Hepatocyte (in vitro differentiated cells): ENCODE measurements around the gene PRSS48. TPM values are rescaled to one million over a fixed set of nuclear protein-coding genes. Genes with fewer than 3 reads are reported as not detected.

Experiments
- DNase-seq: peaks from one replicate; pipeline ENCODE4 v3.0.0-alpha.2; 2016; ENCODE audit warnings: low spot score
- H2AFZ ChIP-seq: fragments of 200-600 bp; sonication (generic); 2 replicates; pipeline ENCODE4 v1.6.0; 2016; ENCODE audit warnings: antibody characterized with exemption, mild to moderate bottlenecking
- H3K27ac ChIP-seq: fragments of 200-600 bp; sonication (generic); 2 replicates; pipeline ENCODE4 v1.5.1; 2016; ENCODE audit warnings: mild to moderate bottlenecking
- H3K27me3 ChIP-seq: fragments of 200-600 bp; sonication (generic); 2 replicates; pipeline ENCODE4 v1.6.1; 2016
- H3K36me3 ChIP-seq: fragments of 200-600 bp; sonication (generic); replicated peaks from 2 replicates; pipeline ENCODE4 v1.5.1; 2016; ENCODE audit warnings: low read depth; ENCODE audit not compliant: insufficient read depth
- H3K4me1 ChIP-seq: fragments of 200-600 bp; sonication (generic); 2 replicates; pipeline ENCODE4 v1.5.1; 2016; ENCODE audit warnings: mild to moderate bottlenecking, moderate library complexity; ENCODE audit not compliant: insufficient read depth
- H3K4me2 ChIP-seq: fragments of 200-600 bp; sonication (generic); 2 replicates; pipeline ENCODE4 v1.6.0; 2016
- H3K4me3 ChIP-seq: fragments of 200-600 bp; sonication (generic); 2 replicates; pipeline ENCODE4 v1.5.1; 2016; ENCODE audit warnings: mild to moderate bottlenecking
- H3K79me2 ChIP-seq: fragments of 200-600 bp; sonication (generic); 2 replicates; pipeline ENCODE4 v1.6.0; 2017; ENCODE audit warnings: mild to moderate bottlenecking
- H3K9me2 ChIP-seq: fragments of 200-600 bp; sonication (generic); replicated peaks from 2 replicates; pipeline ENCODE4 v1.6.0; 2017; ENCODE audit warnings: mild to moderate bottlenecking; ENCODE audit not compliant: insufficient read depth
- H3K9me3 ChIP-seq: fragments of 200-600 bp; sonication (generic); 2 replicates; pipeline ENCODE4 v1.5.1; 2016; ENCODE audit warnings: low read depth, mild to moderate bottlenecking
- H4K20me1 ChIP-seq: fragments of 200-600 bp; sonication (generic); 2 replicates; pipeline ENCODE4 v1.6.0; 2016; ENCODE audit warnings: mild to moderate bottlenecking; ENCODE audit not compliant: insufficient read depth, poor library complexity, severe bottlenecking
- CTCF ChIP-seq: fragments of 200-600 bp; sonication (generic); IDR thresholded peaks from 2 replicates; pipeline ENCODE4 v1.5.1; 2016; ENCODE audit warnings: antibody characterized with exemption, mild to moderate bottlenecking; ENCODE audit not compliant: poor library complexity
- EZH2 ChIP-seq: fragments of 200-600 bp; sonication (generic); IDR thresholded peaks from 2 replicates; pipeline ENCODE4 v1.6.1; 2016; ENCODE audit warnings: antibody characterized with exemption, mild to moderate bottlenecking, borderline replicate concordance
- EZH2phosphoT487 ChIP-seq: fragments of 200-600 bp; sonication (generic); IDR thresholded peaks from one replicate; pipeline ENCODE4 v1.6.1; 2018; ENCODE audit warnings: antibody characterized with exemption, mild to moderate bottlenecking, low read depth, moderate library complexity; ENCODE audit not compliant: unreplicated experiment, severe bottlenecking
- WGBS: methylation state at CpG from one replicate; pipeline ENCODE4 v1.1.6; 2016; ENCODE audit warnings: low lambda C conversion rate; ENCODE audit errors: missing lambda C conversion rate; 5-methylcytosine and 5-hydroxymethylcytosine counted together
- polyA plus RNA-seq: library from polyadenylated mRNA; unstranded; fragments of >200 nt; fragmentation: Nextera tagmentation; extraction: Ambion mirVana; gene quantifications from 2 replicates; pipeline ENCODE4 v1.2.1, GENCODE V29; 2016
- total RNA-seq: library from RNA; depleted of rRNA; stranded (reverse); fragments of >200 nt; gene quantifications from 2 replicates; pipeline ENCODE4 v1.2.3, GENCODE V29; 2014

PRSS48 gene
- total and polyA plus RNA-seq, 2 experiments from 2014 or later = 0.79 TPM; not detected in 1

GRCh38 chr4:151284534-151285245 is 7.7 kb downstream of the PRSS48 start:
- H3K9me2 ChIP-seq = no peaks in the 10 kb centered on the region
- no peak overlapping the region for H3K4me2 ChIP-seq
- peaks cover 88% of the 10 kb centered on the region for H3K79me2 ChIP-seq
- no peaks in the 10 kb centered on the region for H3K27me3 ChIP-seq
- H3K36me3 ChIP-seq = no peaks in the 10 kb centered on the region
- WGBS = 48% methylated on average over 4 of the region's 4 CpGs
- no peaks in the 10 kb centered on the region for H4K20me1 ChIP-seq
- no peak overlapping the region for H3K27ac ChIP-seq
- H3K4me3 ChIP-seq = no peak overlapping the region
- no peak for TF ChIP-seq CTCF
- no peak for TF ChIP-seq EZH2phosphoT487
- no peak for TF ChIP-seq EZH2
- no peak for DNase-seq
- peaks cover 4% of the 10 kb centered on the region for H3K4me1 ChIP-seq
- no peak overlapping the region for H2AFZ ChIP-seq
- peaks cover 3% of the 10 kb centered on the region for H3K9me3 ChIP-seq

- peaks cover 3% of the 10 kb centered on the region for H3K9me3 ChIP-seq
- no peak overlapping the region for H3K4me3 ChIP-seq
- H3K79me2 ChIP-seq = peaks cover 90% of the 10 kb centered on the region
- no peaks in the 10 kb centered on the region for H3K9me2 ChIP-seq
- no peak overlapping the region for H2AFZ ChIP-seq
- no peaks in the 10 kb centered on the region for H4K20me1 ChIP-seq
- H3K4me2 ChIP-seq = no peak overlapping the region
- no peak overlapping the region for H3K27ac ChIP-seq
- no peaks in the 10 kb centered on the region for H3K27me3 ChIP-seq
- WGBS = 95% methylated on average over 7 of the region's 7 CpGs
- no peaks in the 10 kb centered on the region for H3K36me3 ChIP-seq
- no peak for TF ChIP-seq CTCF
- no peaks in the 10 kb centered on the region for H3K4me1 ChIP-seq
- DNase-seq = no peak
These were observed 10.4 kb downstream of the PRSS48 start for GRCh38 chr4:151287409-151287808.

GRCh38 chr4:151291485-151291884 is 14.5 kb downstream of the PRSS48 start:
- TF ChIP-seq CTCF (no peak), EZH2phosphoT487 (no peak), EZH2 (no peak)
- Histone ChIP-seq H3K9me3 (no peaks in the 10 kb centered on the region), H2AFZ (no peak overlapping the region), H3K9me2 (no peaks in the 10 kb centered on the region), H3K4me1 (no peaks in the 10 kb centered on the region), H3K4me3 (no peak overlapping the region), H3K4me2 (no peak overlapping the region), H3K79me2 (peaks cover 90% of the 10 kb centered on the region), H3K27ac (no peak overlapping the region), H4K20me1 (peaks cover 3% of the 10 kb centered on the region), H3K27me3 (no peaks in the 10 kb centered on the region), H3K36me3 (no peaks in the 10 kb centered on the region)
- 88% methylated on average over 1 of the region's 1 CpG for WGBS
- DNase-seq = no peak
